Osteocyte (in vitro differentiated cells): ENCODE results near the gene PCARE. TPM values are rescaled to one million over a fixed set of nuclear protein-coding genes. Genes with fewer than 3 reads are reported as not detected.

Source experiments
- DNase-seq: peaks from one replicate; pipeline ENCODE4 v3.0.0; 2021; ENCODE audit warnings: mixed read lengths; ENCODE audit not compliant: unreplicated experiment; ENCODE audit errors: extremely low spot score
- H3K27ac Mint-ChIP-seq: one replicate; pipeline ENCODE4 v1.8.0; 2021; ENCODE audit warnings: mild to moderate bottlenecking, mixed read lengths; ENCODE audit not compliant: unreplicated experiment
- H3K27me3 Mint-ChIP-seq: one replicate; pipeline ENCODE4 v1.8.0; 2021; ENCODE audit warnings: mixed read lengths; ENCODE audit not compliant: unreplicated experiment
- H3K36me3 Mint-ChIP-seq: one replicate; pipeline ENCODE4 v1.8.0; 2021; ENCODE audit warnings: mixed read lengths; ENCODE audit not compliant: unreplicated experiment
- H3K4me1 Mint-ChIP-seq: one replicate; pipeline ENCODE4 v1.8.0; 2021; ENCODE audit warnings: mixed read lengths; ENCODE audit not compliant: unreplicated experiment
- H3K4me3 Mint-ChIP-seq: one replicate; pipeline ENCODE4 v1.8.0; 2021; ENCODE audit warnings: mild to moderate bottlenecking, moderate library complexity, mixed read lengths; ENCODE audit not compliant: unreplicated experiment
- H3K9me3 Mint-ChIP-seq: one replicate; pipeline ENCODE4 v1.8.0; 2021; ENCODE audit warnings: mixed read lengths; ENCODE audit not compliant: unreplicated experiment
- total RNA-seq: library from RNA; stranded (reverse); gene quantifications from 2 replicates; pipeline ENCODE4 v1.2.1, GENCODE V29; 2021
- TF ChIP-seq, protein P1 (sequence below): fragments of 200-600 bp; sonication (generic); IDR thresholded peaks from 2 replicates; pipeline ENCODE4 v1.5.0; 2021; ENCODE audit warnings: antibody characterized with exemption, mild to moderate bottlenecking, moderate library complexity

The PCARE gene
- total RNA-seq, 1 donor from 2014 or later: not detected

DNA sequence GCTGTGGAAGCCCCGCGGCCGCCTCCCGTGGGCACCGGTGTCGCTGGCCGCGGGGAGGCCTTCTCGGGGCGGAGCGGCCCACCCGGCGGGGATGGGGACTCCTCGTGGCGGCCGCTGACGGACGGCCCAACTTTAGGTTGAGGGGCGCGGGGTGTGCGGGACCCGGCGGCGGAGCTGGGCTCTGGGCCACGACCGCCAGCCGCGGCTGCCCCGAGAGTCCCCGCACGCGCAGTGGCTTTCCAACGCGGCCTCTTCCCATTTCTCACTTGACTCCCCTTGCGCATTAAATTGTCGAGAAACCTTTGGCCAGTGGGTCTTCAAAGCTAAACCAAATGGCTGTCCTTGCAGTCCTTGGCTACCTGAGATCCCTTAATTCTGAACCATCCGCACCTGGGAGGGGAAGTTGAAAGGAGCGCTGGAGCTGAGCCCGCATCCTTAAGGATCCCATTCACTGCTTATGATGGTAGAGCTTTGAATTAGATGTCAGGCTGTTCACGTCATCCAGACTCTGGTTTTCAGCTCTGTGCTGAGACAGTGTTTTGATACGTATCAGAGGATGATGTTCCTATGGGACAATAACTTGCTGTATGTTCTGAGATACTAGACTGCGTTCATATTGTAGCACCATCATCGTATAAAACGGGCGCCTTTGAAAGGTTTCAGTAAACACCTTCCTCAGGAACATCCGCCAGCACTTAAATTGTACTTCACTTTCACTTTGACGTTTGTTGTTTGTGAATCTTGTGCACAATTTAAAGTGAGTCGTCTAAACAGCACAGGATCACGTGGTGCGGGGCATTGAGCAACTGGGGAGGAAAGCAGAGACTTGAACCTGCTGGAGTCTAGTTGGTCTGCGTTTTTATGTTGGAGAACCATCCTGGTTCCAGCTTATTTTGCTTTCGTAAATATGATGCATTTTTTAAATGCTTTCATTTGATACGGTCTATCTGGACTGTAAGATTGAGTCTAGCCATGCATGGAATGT lies 41.8 kb upstream of the PCARE start:
- Mint-ChIP-seq H3K9me3 (no peaks in the 10 kb centered on the region), H3K4me1 (peaks cover 38% of the 10 kb centered on the region), H3K36me3 (peaks cover 7% of the 10 kb centered on the region), H3K27ac (peak overlapping the region; percentile 86), H3K4me3 (peak overlapping the region; percentile 85), H3K27me3 (no peaks in the 10 kb centered on the region)
- no peak for DNase-seq
- TF ChIP-seq, protein P1, sequence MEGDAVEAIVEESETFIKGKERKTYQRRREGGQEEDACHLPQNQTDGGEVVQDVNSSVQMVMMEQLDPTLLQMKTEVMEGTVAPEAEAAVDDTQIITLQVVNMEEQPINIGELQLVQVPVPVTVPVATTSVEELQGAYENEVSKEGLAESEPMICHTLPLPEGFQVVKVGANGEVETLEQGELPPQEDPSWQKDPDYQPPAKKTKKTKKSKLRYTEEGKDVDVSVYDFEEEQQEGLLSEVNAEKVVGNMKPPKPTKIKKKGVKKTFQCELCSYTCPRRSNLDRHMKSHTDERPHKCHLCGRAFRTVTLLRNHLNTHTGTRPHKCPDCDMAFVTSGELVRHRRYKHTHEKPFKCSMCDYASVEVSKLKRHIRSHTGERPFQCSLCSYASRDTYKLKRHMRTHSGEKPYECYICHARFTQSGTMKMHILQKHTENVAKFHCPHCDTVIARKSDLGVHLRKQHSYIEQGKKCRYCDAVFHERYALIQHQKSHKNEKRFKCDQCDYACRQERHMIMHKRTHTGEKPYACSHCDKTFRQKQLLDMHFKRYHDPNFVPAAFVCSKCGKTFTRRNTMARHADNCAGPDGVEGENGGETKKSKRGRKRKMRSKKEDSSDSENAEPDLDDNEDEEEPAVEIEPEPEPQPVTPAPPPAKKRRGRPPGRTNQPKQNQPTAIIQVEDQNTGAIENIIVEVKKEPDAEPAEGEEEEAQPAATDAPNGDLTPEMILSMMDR: no peak

GRCh38 chr2:29114946-29115609 lies 40.8 kb upstream of the PCARE start, which contains the start of gene CLIP4:
TSS of gene CLIP4 (plus strand) at chr2:29115415. CDS start at chr2:29121389, 5,974 bp downstream.
- TF ChIP-seq, protein P1: no peak
- Mint-ChIP-seq H3K4me3 (peak within 1 kb of the TSS; percentile 85), H3K27me3 (no peaks in the 10 kb centered on the region), H3K36me3 (peaks cover 5% of the 10 kb centered on the region), H3K27ac (peak within 1 kb of the TSS; percentile 90), H3K4me1 (peaks cover 38% of the 10 kb centered on the region), H3K9me3 (no peaks in the 10 kb centered on the region)
- DNase-seq: no peak

- Mint-ChIP-seq H3K9me3 (no peaks in the 10 kb centered on the region), H3K27ac (peak overlapping the region; percentile 90), H3K4me1 (peaks cover 38% of the 10 kb centered on the region), H3K27me3 (no peaks in the 10 kb centered on the region), H3K4me3 (peak overlapping the region; percentile 80), H3K36me3 (peaks cover 5% of the 10 kb centered on the region)
- TF ChIP-seq, protein P1: no peak
- no peak for DNase-seq
Observed at GRCh38 chr2:29114586-29114945, 40.2 kb upstream of the PCARE start.

- H3K4me1 Mint-ChIP-seq: peaks cover 38% of the 10 kb centered on the region
- peak overlapping the region; percentile 90 for H3K27ac Mint-ChIP-seq
- TF ChIP-seq, protein P1: no peak
- H3K9me3 Mint-ChIP-seq: no peaks in the 10 kb centered on the region
- DNase-seq: no peak
- H3K4me3 Mint-ChIP-seq: peak overlapping the region; percentile 80
- no peaks in the 10 kb centered on the region for H3K27me3 Mint-ChIP-seq
- H3K36me3 Mint-ChIP-seq: peaks cover 5% of the 10 kb centered on the region
Observed at GRCh38 chr2:29113891-29114321, 39.6 kb upstream of the PCARE start.
